GM21576 (cell line): ENCODE data around the gene NOP9.

Experiments used
- ATAC-seq: cut with Tn5 transposase; IDR thresholded peaks from one replicate; pipeline ENCODE4 v1.9.1; 2021; ENCODE audit warnings: mild to moderate bottlenecking, moderate library complexity; ENCODE audit not compliant: unreplicated experiment

NOP9 gene

GRCh38 chr14:24280797-24281460 is 18.7 kb upstream of the NOP9 start:
- no peak for ATAC-seq

GRCh38 chr14:24281636-24282035 is 18.0 kb upstream of the NOP9 start:
- ATAC-seq: no peak

- no peak for ATAC-seq
These were observed 16.9 kb upstream of the NOP9 start for GRCh38 chr14:24282736-24283135.

GRCh38 chr14:24283796-24284460 is 15.7 kb upstream of the NOP9 start:
- ATAC-seq: no peak

GRCh38 chr14:24284501-24285035 is 15.1 kb upstream of the NOP9 start:
- no peak for ATAC-seq

GRCh38 chr14:24285351-24285750 is 14.3 kb upstream of the NOP9 start:
- no peak for ATAC-seq

GRCh38 chr14:24286996-24287395 is 12.7 kb upstream of the NOP9 start:
- no peak for ATAC-seq

- peak; percentile 79 for ATAC-seq
These were observed 9.9 kb upstream of the NOP9 start for GRCh38 chr14:24289649-24290280.

GRCh38 chr14:24290746-24291145 is 8.9 kb upstream of the NOP9 start:
- no peak for ATAC-seq

- ATAC-seq: no peak
These were observed 8.1 kb upstream of the NOP9 start for GRCh38 chr14:24291446-24292117.

GRCh38 chr14:24292118-24292807 is 7.4 kb upstream of the NOP9 start:
- ATAC-seq: no peak

GRCh38 chr14:24293525-24293924 is 6.1 kb upstream of the NOP9 start:
- ATAC-seq: no peak

GRCh38 chr14:24296341-24297157 is 3.1 kb upstream of the NOP9 start:
- peak; percentile 40 for ATAC-seq

GRCh38 chr14:24297190-24297964 is 2.3 kb upstream of the NOP9 start:
- peak; percentile 1 for ATAC-seq

GRCh38 chr14:24298892-24299254 is 777 bp upstream of the NOP9 start:
- ATAC-seq: peak; percentile 8

- ATAC-seq: no peak
These were observed 803 bp downstream of the NOP9 start for GRCh38 chr14:24300326-24300980.

- ATAC-seq: no peak
These were observed 4.4 kb downstream of the NOP9 start for GRCh38 chr14:24304019-24304387.

- ATAC-seq: no peak
These were observed 7.5 kb downstream of the NOP9 start for GRCh38 chr14:24307156-24307574.
